NOMO-1 treated with DMSO at 0.1 percent for 48 hours (cell line): ENCODE results near the gene ERC1.
"Not testable (repeated sequence)": the region's sequence is repeated elsewhere in the genome, so short reads cannot be mapped to it uniquely, and the experiment has no call there.

Experiments used
- DNase-seq: peaks from one replicate; lab custom pipeline; 2025; ENCODE audit not compliant: unreplicated experiment; lab: John Stamatoyannopoulos, UW

The ERC1 gene

DNA sequence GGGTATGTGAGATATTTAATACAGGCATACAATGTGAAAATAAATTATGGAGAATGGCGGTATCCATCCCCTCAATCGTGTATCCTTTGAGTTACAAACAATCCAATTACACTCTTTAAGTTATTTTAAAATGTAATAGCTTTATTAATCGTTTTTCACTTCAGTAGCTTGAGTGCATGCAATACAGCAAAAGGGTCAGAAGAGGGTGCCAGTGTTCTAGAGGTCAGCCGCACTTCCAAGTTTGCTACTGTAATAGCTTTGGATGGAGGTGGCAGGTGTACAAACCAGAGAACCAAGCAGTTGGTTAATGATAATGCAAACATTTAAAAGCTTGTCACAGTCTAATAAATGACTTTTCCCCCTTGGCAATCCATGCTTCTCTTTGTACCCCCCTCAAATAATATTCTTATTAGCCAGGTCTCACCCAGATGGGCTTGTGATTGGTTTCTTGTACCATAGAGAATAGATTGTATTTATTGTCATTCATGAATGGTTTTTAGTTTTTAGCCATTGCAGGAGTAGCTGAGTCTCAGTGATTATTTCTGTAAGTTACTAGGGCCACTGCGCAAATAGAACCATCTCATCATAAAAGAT, 127.0 kb downstream of the ERC1 start:
- DNase-seq = peak; percentile 57

DNA sequence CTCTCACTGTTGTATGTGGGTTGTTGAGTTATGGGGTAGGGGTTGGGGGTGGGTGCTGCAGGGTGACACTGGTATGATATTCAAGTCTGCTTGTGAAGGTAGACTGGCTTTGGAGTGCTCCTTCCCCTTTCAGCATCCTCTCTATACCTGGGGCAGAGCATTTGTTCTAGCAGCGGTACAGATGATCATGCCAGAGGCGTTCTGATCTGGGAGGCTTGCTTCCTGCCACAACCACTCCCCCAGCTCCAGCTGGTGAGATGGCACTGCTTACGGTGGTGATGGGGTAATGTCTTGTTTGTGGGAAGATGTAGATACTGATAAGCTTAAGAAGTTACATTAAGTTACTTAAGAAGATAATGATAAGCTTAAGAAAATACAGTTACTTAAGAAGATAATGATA, 131.8 kb downstream of the ERC1 start:
- DNase-seq = no peak

DNA sequence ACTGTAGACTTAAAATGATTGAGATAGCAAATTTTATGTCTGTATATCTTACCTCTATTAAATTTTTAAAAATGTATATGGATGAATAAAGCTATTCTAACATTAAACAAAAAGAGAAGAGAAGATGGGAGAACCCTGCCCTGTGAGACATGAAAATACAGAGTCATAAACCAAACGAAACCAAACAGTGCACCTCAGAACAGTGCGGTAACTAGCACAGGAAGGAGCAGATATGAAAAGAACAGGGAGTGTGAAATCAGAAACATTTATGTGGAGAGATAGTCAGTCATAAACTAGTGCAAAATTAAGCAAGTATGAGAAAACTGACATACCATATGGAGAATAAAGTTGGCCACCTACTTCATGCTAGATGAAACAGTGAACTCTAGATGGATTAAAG, 135.1 kb downstream of the ERC1 start:
- no peak for DNase-seq

DNA sequence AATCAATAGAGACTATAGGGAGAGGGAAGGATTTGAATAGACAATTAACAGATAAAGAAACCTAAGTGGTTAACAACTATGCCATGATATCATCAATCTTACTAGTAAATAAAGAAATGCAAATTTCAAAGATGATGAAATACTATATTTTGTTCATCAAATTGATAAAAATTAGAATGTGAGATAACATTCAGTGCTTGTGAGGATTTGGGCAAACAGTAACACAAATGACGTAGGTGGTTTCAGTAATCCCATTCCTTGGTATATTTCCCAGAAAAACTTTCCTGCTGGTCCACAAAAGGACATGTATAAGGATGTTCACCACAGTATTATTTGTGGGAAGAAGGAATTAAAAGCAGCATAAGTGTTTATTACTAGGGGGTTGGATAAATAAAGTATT, 136.0 kb downstream of the ERC1 start:
- no peak for DNase-seq

DNA sequence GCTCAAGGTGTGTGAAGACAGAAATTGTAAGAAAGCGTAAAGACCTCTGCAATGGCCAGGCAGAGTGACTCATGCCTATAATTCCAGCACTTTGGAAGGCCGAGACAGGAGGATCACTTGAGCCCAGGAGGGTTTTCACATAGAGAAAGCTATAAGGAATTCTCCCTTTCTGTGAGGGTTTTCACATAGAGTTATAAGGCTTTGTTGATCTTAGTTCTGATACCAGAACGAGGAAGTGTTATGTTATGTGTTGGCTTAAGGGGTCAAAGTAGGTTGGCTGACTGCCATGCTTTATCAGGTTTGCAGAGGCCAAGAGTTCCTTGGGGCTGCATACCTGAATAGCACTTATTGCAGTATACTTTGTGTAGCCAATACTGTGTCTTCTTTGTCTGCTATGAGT, 139.1 kb downstream of the ERC1 start:
- no peak for DNase-seq

- no peak for DNase-seq
These were observed 139.5 kb downstream of the ERC1 start for GRCh38 chr12:1130571-1130970.

GRCh38 chr12:1131811-1132224, 140.8 kb downstream of the ERC1 start:
- DNase-seq = no peak

DNA sequence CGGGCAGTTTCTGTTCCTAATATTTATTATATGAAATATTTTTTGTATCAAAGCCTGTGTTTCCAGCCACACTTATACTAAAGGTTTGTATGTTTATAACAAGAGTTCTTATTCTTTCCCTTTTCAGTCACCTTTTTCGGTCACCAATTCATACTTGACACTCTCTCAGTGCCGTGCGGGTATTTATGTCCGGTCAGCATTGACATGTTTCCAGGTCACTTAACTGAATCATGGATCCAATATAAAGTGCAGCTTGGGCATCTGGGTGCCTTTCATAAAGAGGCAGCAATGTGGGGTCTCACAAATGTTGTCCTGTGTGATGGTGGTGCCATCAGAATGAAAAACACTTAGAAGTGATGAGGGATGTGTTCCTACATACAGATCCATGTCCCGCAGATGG, 141.3 kb downstream of the ERC1 start:
- no peak for DNase-seq

DNA sequence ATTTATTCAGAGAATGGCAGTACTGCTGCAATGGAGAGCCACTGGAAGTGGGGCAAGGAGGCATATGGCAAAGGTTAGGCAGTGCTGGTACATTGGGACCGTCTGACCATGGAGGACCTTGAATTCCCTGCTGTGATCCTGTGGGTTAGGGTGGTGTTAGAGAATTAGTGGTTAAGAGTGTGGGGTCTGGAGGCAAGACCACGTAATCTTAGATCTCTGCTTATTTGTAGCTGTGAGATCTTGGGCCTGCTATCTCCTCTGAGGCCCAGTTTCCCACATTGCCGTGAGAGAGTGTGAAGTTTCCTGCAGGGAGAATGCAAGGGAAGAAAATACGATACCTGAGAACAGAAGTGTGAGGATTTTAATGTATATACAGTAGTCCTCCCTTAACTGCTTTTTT, 147.7 kb downstream of the ERC1 start:
- no peak for DNase-seq

DNA sequence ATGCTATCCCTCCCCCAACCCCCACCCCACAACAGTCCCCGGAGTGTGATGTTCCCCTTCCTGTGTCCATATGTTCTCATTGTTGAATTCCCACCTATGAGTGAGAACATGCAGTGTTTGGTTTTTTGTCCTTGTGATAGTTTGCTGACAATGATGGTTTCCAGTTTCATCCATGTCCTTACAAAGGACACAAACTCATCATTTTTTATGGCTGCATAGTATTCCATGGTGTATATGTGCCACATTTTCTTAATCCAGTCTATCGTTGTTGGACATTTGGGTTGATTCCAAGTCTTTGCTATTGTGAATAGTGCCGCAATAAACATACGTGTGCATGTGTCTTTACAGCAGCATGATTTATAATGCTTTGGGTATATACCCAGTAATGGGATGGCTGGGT, 155.7 kb downstream of the ERC1 start:
- DNase-seq = not testable (repeated sequence)

DNA sequence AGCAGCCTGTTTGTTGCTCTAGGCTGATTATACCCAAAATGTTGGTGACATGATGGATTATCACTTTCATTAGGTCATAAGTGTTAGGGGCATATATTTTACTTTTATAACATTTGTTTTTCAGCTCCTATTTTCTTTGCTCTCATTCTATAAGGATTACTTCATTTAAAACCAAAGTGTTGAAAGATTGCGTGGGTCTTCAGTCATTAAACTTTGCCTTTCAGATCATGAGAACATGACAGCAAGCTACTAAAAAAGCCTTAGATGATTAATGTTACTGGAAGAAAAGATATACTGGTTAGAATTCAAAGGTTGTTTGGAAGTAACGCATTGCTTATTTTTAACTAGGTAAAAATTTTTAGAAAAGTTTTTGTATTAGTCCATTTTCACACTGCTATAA, 156.8 kb downstream of the ERC1 start:
- no peak for DNase-seq

DNA sequence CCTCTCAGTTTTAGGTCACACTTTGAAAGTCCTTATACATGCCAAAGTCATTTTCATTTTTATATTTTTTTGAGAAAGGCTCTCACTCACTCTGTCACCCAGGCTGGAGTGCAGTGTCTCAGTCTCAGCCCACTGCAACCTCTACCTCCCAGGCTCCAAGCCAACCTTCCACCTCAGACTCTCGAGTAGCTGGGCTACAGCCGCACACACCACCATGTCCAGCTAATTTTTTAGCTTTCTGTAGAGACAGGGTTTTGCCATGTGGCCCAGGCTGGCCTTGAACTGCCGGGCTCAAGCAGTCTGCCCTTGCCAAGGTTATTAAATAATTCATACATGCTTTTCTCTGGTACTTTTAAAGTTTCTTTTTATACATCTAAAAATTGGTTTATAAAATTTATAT, 166.0 kb downstream of the ERC1 start:
- DNase-seq = no peak

DNA sequence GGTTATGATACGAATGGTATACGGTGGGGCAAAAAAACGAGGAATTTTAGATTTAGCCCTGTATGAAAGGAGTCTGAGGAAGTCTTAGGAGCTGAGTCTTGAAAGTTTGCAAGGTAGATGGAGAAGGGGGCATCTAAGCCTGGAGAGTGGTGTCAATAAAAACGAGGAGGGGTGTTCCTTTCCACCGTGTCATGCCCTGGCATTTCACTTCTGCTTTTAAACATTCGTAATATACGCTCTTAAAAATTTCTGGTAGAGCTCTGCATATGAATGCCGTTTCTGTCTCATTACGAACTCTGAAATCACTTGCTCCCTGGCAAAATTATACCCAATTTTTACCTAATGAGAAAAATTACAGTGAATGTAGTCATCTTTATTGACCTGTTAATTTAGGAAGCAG, 170.2 kb downstream of the ERC1 start:
- DNase-seq = peak; percentile 15

GRCh38 chr12:1162081-1162760, 171.2 kb downstream of the ERC1 start:
- no peak for DNase-seq

GRCh38 chr12:1167784-1168183, 176.8 kb downstream of the ERC1 start:
- no peak for DNase-seq

- DNase-seq = no peak
These were observed 179.4 kb downstream of the ERC1 start for GRCh38 chr12:1170411-1170810.

- DNase-seq = no peak
These were observed 180.8 kb downstream of the ERC1 start for GRCh38 chr12:1171657-1172408.

- DNase-seq = no peak
These were observed 183.0 kb downstream of the ERC1 start for GRCh38 chr12:1173781-1174617.

GRCh38 chr12:1174659-1175058, 183.6 kb downstream of the ERC1 start:
- DNase-seq = no peak

- DNase-seq = no peak
These were observed 185.2 kb downstream of the ERC1 start for GRCh38 chr12:1176191-1176590.

- DNase-seq = no peak
These were observed 188.1 kb downstream of the ERC1 start for GRCh38 chr12:1179128-1179527.
